NCI-H446 (cell line): ENCODE data around the gene JUP.

Source experiments
- DNase-seq, 2 experiments: peaks; one replicate each; lab custom pipeline; 2025; lab: John Stamatoyannopoulos, UW

Gene JUP

GRCh38 chr17:41723801-41724475, 62.6 kb downstream of the JUP start:
- no peak for DNase-seq

- DNase-seq: no peak
Observed at GRCh38 chr17:41722231-41722630, 64.3 kb downstream of the JUP start.

GRCh38 chr17:41718287-41718645, 68.2 kb downstream of the JUP start:
- no peak for DNase-seq

- DNase-seq: no peak
Observed at GRCh38 chr17:41717408-41718286, 68.9 kb downstream of the JUP start.

GRCh38 chr17:41711669-41712400, 74.7 kb downstream of the JUP start, which contains the start of gene GAST:
GAST (plus strand) TSS chr17:41712331; CDS start chr17:41715437, 3,106 bp downstream.
- no peak for DNase-seq

GRCh38 chr17:41710472-41711090, 75.9 kb downstream of the JUP start:
- no peak for DNase-seq

- DNase-seq: no peak
Observed at GRCh38 chr17:41707803-41708669, 78.5 kb downstream of the JUP start.

- DNase-seq: no peak
Observed at GRCh38 chr17:41705271-41705991, 81.1 kb downstream of the JUP start.
